GF-D8 (cell line): ENCODE data around the gene H2AZ2.
"Not testable (repeated sequence)": the region's sequence is repeated elsewhere in the genome, so short reads cannot be mapped to it uniquely, and the experiment has no call there.

Experiments used
- DNase-seq: peaks from one replicate; lab custom pipeline; 2025; lab: John Stamatoyannopoulos, UW

The H2AZ2 gene

GRCh38 chr7:44870780-44871179, 22.9 kb upstream of the H2AZ2 start:
- DNase-seq, result not testable (repeated sequence)

- not testable (repeated sequence) for DNase-seq
Measured at GRCh38 chr7:44870336-44870735, 22.4 kb upstream of the H2AZ2 start.

- no peak for DNase-seq
Measured at GRCh38 chr7:44867073-44867995, 19.4 kb upstream of the H2AZ2 start.

GRCh38 chr7:44861949-44862348, 14.1 kb upstream of the H2AZ2 start:
- not testable (repeated sequence) for DNase-seq

- DNase-seq, result no peak
Measured at GRCh38 chr7:44858161-44858560, 10.3 kb upstream of the H2AZ2 start.

- DNase-seq, result peak; percentile 14
Measured at GRCh38 chr7:44854644-44855364, 6.9 kb upstream of the H2AZ2 start.

- no peak for DNase-seq
Measured at GRCh38 chr7:44853391-44853790, 5.5 kb upstream of the H2AZ2 start.

GRCh38 chr7:44852590-44852989, 4.7 kb upstream of the H2AZ2 start:
- DNase-seq, result no peak

GRCh38 chr7:44849885-44850544, 2.1 kb upstream of the H2AZ2 start:
- no peak for DNase-seq

- no peak for DNase-seq
Measured at GRCh38 chr7:44849259-44849884, 1.5 kb upstream of the H2AZ2 start.

GRCh38 chr7:44847509-44847919, 373 bp downstream of the H2AZ2 start:
- DNase-seq, result no peak

GRCh38 chr7:44846816-44847508, 925 bp downstream of the H2AZ2 start:
- peak; percentile 100 for DNase-seq

- DNase-seq, result not testable (repeated sequence)
Measured at GRCh38 chr7:44846390-44846789, 1.5 kb downstream of the H2AZ2 start.

- peak; percentile 44 for DNase-seq
Measured at GRCh38 chr7:44845451-44845850, 2.4 kb downstream of the H2AZ2 start.

GRCh38 chr7:44843440-44843839, 4.4 kb downstream of the H2AZ2 start:
- DNase-seq, result not testable (repeated sequence)

GRCh38 chr7:44842675-44843074, 5.2 kb downstream of the H2AZ2 start:
- DNase-seq, result not testable (repeated sequence)

GRCh38 chr7:44838751-44839150, 9.1 kb downstream of the H2AZ2 start:
- DNase-seq, result no peak

GRCh38 chr7:44827567-44827966, 20.3 kb downstream of the H2AZ2 start:
- DNase-seq, result no peak

GRCh38 chr7:44824894-44825526, 22.9 kb downstream of the H2AZ2 start:
- DNase-seq, result peak; percentile 69

GRCh38 chr7:44823255-44823781, 24.6 kb downstream of the H2AZ2 start:
- no peak for DNase-seq

- DNase-seq, result no peak
Measured at GRCh38 chr7:44819292-44819691, 28.6 kb downstream of the H2AZ2 start.
